GM12878 (cell line): ENCODE measurements around the gene RMI2. TPM values are rescaled to one million over a fixed set of nuclear protein-coding genes. Genes with fewer than 3 reads are reported as not detected.

Source experiments
- ASH2L ChIP-seq: fragments of 300-600, 200-600 bp; sonication (generic); IDR thresholded peaks from 2 replicates; pipeline ENCODE4 v1.6.1; 2017; ENCODE audit warnings: low read depth, mild to moderate bottlenecking, borderline replicate concordance
- CHD1 ChIP-seq: IDR thresholded peaks from 2 replicates; pipeline ENCODE4 v1.6.1; 2012; ENCODE audit warnings: low read depth, low read length, improper control_type of control experiment
- CHD2 ChIP-seq: IDR thresholded peaks from 2 replicates; pipeline ENCODE4 v1.6.1; 2011; ENCODE audit warnings: low read depth, low read length, improper control_type of control experiment, borderline replicate concordance
- ESRRA ChIP-seq: IDR thresholded peaks from 2 replicates; pipeline ENCODE4 v1.6.1; 2012; ENCODE audit warnings: mild to moderate bottlenecking, low read length, improper control_type of control experiment
- HDAC6 ChIP-seq: fragments of 200-600 bp; sonication (generic); IDR thresholded peaks from one replicate; pipeline ENCODE4 v1.8.0; 2017; ENCODE audit warnings: antibody characterized with exemption; ENCODE audit not compliant: unreplicated experiment
- IRF4 ChIP-seq: IDR thresholded peaks from 2 replicates; pipeline ENCODE4 v1.6.1; 2011; ENCODE audit warnings: low read depth, low read length
- MAX ChIP-seq: IDR thresholded peaks from 2 replicates; pipeline ENCODE4 v1.6.1; 2012; ENCODE audit warnings: low read depth, low read length, improper control_type of control experiment
- NR2C1 ChIP-seq: fragments of 450-650 bp; IDR thresholded peaks from 2 replicates; pipeline ENCODE4 v1.6.1; 2017; ENCODE audit warnings: antibody characterized with exemption, mild to moderate bottlenecking, moderate library complexity
- PAX8 ChIP-seq: fragments of 450-650 bp; IDR thresholded peaks from 2 replicates; pipeline ENCODE4 v1.6.1; 2017; ENCODE audit warnings: mild to moderate bottlenecking, moderate library complexity
- PKNOX1 ChIP-seq: fragments of 450-650 bp; IDR thresholded peaks from 2 replicates; pipeline ENCODE4 v1.6.1; 2016; ENCODE audit warnings: mild to moderate bottlenecking
- RBBP5 ChIP-seq: fragments of 200-600 bp; sonication (generic); conservative IDR thresholded peaks from 2 replicates; pipeline ENCODE4 v1.6.1; 2016
- RCOR1 ChIP-seq: conservative IDR thresholded peaks from 2 replicates; pipeline ENCODE4 v1.6.1; 2012; ENCODE audit warnings: low read depth, low read length, improper control_type of control experiment
- RUNX3 ChIP-seq: IDR thresholded peaks from 2 replicates; pipeline ENCODE4 v1.6.1; 2012; ENCODE audit warnings: low read length, inconsistent platforms
- STAT1 ChIP-seq: fragments of 450-650 bp; conservative IDR thresholded peaks from 2 replicates; pipeline ENCODE4 v1.6.1; 2014; ENCODE audit warnings: antibody characterized with exemption, mild to moderate bottlenecking
- TBL1XR1 ChIP-seq: IDR thresholded peaks from 2 replicates; pipeline ENCODE4 v1.6.1; 2012; ENCODE audit warnings: low read depth, low read length, improper control_type of control experiment
- TCF12 ChIP-seq: IDR thresholded peaks from 2 replicates; pipeline ENCODE4 v1.6.1; 2011; ENCODE audit warnings: low read depth, mild to moderate bottlenecking, low read length
- YBX1 ChIP-seq: fragments of 450-650 bp; IDR thresholded peaks from 2 replicates; pipeline ENCODE4 v1.6.1; 2016; ENCODE audit warnings: antibody characterized with exemption
- ZBTB4 ChIP-seq: fragments of 450-650 bp; formaldehyde crosslinking; IDR thresholded peaks from 2 replicates; pipeline ENCODE4 v1.4.0; 2022; ENCODE audit warnings: mild to moderate bottlenecking, moderate library complexity
- ZNF217 ChIP-seq: fragments of 450-650 bp; IDR thresholded peaks from 2 replicates; pipeline ENCODE4 v1.6.1; 2017; ENCODE audit warnings: antibody characterized with exemption, mild to moderate bottlenecking
- polyA plus RNA-seq, 11 experiments: library from polyadenylated mRNA; depleted of rRNA in 4 of 11; unstranded in 6 of 11; stranded (reverse) in 5 of 11; fragments of >200 nt; fragmentation: Nextera tagmentation in 4 of 11; fragmentation: Illumina TruSeq in 1 of 11; extraction: Ambion mirVana in 4 of 11; extraction: Trizol in 1 of 11; gene quantifications; 1 replicate in 1 of 11; 2 replicates in 10 of 11; pipeline versions ENCODE4 v1.2.1 to v1.2.3, GENCODE V29; 2011 to 2016; ENCODE audit warnings: inconsistent platforms in 2 of 11, missing spikeins in 2 of 11, low read depth in 1 of 11
- total RNA-seq, 4 experiments: library from RNA; depleted of rRNA in 3 of 4; stranded (reverse); fragments of >200 nt in 3 of 4; fragmentation: Illumina TruSeq in 1 of 4; extraction: Trizol in 1 of 4; gene quantifications; 2 replicates each; pipeline versions ENCODE4 v1.2.1 to v1.2.3, GENCODE V29; 2013 to 2021

The RMI2 gene
- total and polyA plus RNA-seq, 10 of the 15 experiments (the other 5 are each of a cell fraction or from before 2014, with no cell fraction given), result 9.6 to 68.8 (median 32.1) TPM

GRCh38 chr16:11370084-11370931 is 25.0 kb downstream of the RMI2 start (continued):
- TF ChIP-seq ZBTB4 (no peak), RUNX3 (no peak), RCOR1 (no peak), TBL1XR1 (no peak), YBX1 (no peak), ZNF217 (no peak; the same call in 1 of the 2 replicates), MAX (no peak), HDAC6 (no peak), NR2C1 (no peak), IRF4 (no peak), CHD1 (no peak), PAX8 (no peak), ASH2L (no peak), ESRRA (peak; percentile 98), STAT1 (no peak), PKNOX1 (0 out of 2 replicates have a peak, but pooled peaks have one; percentile 19), TCF12 (no peak), CHD2 (no peak), RBBP5 (no peak)
